HG03175 (cell line): ENCODE data around the gene PNPLA2.

Experiments
- ATAC-seq: cut with Tn5 transposase; IDR thresholded peaks from one replicate; pipeline ENCODE4 v1.9.1; 2021; ENCODE audit warnings: mild to moderate bottlenecking, moderate library complexity; ENCODE audit not compliant: unreplicated experiment

Gene PNPLA2

GRCh38 chr11:783581-784015, 35.1 kb upstream of the PNPLA2 start:
- ATAC-seq: no peak

GRCh38 chr11:786235-787083, 32.3 kb upstream of the PNPLA2 start:
- no peak for ATAC-seq

- ATAC-seq: no peak
Measured at GRCh38 chr11:787084-787675, 31.5 kb upstream of the PNPLA2 start.

- no peak for ATAC-seq
Measured at GRCh38 chr11:788009-788640, 30.6 kb upstream of the PNPLA2 start.

GRCh38 chr11:788953-789940, 29.5 kb upstream of the PNPLA2 start:
- no peak for ATAC-seq

- ATAC-seq: no peak
Measured at GRCh38 chr11:789943-790342, 28.8 kb upstream of the PNPLA2 start, which contains the start of gene CEND1. CEND1 (minus strand) TSS chr11:790090; CDS start chr11:788576, 1,514 bp downstream.

GRCh38 chr11:790721-791564, 27.8 kb upstream of the PNPLA2 start:
- ATAC-seq: no peak

- no peak for ATAC-seq
Measured at GRCh38 chr11:791658-792534, 26.8 kb upstream of the PNPLA2 start.

GRCh38 chr11:792535-792821, 26.2 kb upstream of the PNPLA2 start:
- no peak for ATAC-seq

GRCh38 chr11:792873-793272, 25.8 kb upstream of the PNPLA2 start:
- ATAC-seq: no peak

- no peak for ATAC-seq
Measured at GRCh38 chr11:793556-793955, 25.2 kb upstream of the PNPLA2 start.

GRCh38 chr11:794013-794765, 24.5 kb upstream of the PNPLA2 start:
- no peak for ATAC-seq

- no peak for ATAC-seq
Measured at GRCh38 chr11:794766-795633, 23.7 kb upstream of the PNPLA2 start.

GRCh38 chr11:795634-796564, 22.8 kb upstream of the PNPLA2 start:
- ATAC-seq: peak; percentile 28

- no peak for ATAC-seq
Measured at GRCh38 chr11:796565-797295, 22.0 kb upstream of the PNPLA2 start.
